K562 (cell line): ENCODE measurements around the gene USHBP1. TPM values are rescaled to one million over a fixed set of nuclear protein-coding genes. Genes with fewer than 3 reads are reported as not detected.
A peak's percentile ranks its signal among the peaks of the same experiment; 100 is the strongest.

ENCODE experiments used
- ADNP ChIP-seq: fragments of 200-800 bp; sonication (Bioruptor generic); IDR thresholded peaks from 2 replicates; pipeline ENCODE4 v1.6.1; 2016; ENCODE audit warnings: missing genetic modification characterization, missing compliant biosample characterization
- BCOR ChIP-seq: fragments of 450-650 bp; IDR thresholded peaks from 2 replicates; pipeline ENCODE4 v1.6.1; 2016
- CBX1 ChIP-seq: sonication (generic); IDR thresholded peaks from 2 replicates; pipeline ENCODE4 v1.6.1; 2016; ENCODE audit warnings: antibody characterized with exemption, low read depth, mild to moderate bottlenecking
- CBX3 ChIP-seq, 2 experiments: IDR thresholded peaks; 1 replicate in 1 of 2; 2 replicates in 1 of 2; pipeline ENCODE4 v1.6.1; 2012; ENCODE audit warnings: inconsistent platforms in 2 of 2, low read length in 2 of 2, borderline replicate concordance in 1 of 2, control low read depth in 1 of 2
- ESRRA ChIP-seq: fragments of 450-650 bp; IDR thresholded peaks from 2 replicates; pipeline ENCODE4 v1.6.1; 2014; ENCODE audit warnings: low read depth, mild to moderate bottlenecking, moderate library complexity, borderline replicate concordance
- RFX7 ChIP-seq: fragments of 250-450 bp; sonication (Bioruptor Pico); IDR thresholded peaks from 2 replicates; pipeline ENCODE4 v1.5.1; 2021; ENCODE audit warnings: mild to moderate bottlenecking
- RNF2 ChIP-seq: sonication (generic); IDR thresholded peaks from 2 replicates; pipeline ENCODE4 v1.6.1; 2016
- SPI1 ChIP-seq: IDR thresholded peaks from 2 replicates; pipeline ENCODE4 v1.6.1; 2011; ENCODE audit warnings: low read depth, low read length, control low read depth, borderline replicate concordance
- TCF3 ChIP-seq: sonication (generic); formaldehyde crosslinking; IDR thresholded peaks from 2 replicates; pipeline ENCODE4 v1.4.0; 2020; ENCODE audit warnings: mild to moderate bottlenecking, missing genetic modification reagents
- ZNF121 ChIP-seq: sonication (generic); formaldehyde crosslinking; conservative IDR thresholded peaks from 2 replicates; pipeline ENCODE4 v1.8.0; 2022; ENCODE audit warnings: missing genetic modification reagents
- polyA plus RNA-seq, 8 experiments: library from polyadenylated mRNA; depleted of rRNA in 4 of 8; stranded (reverse) in 5 of 8; unstranded in 3 of 8; fragments of >200 nt; fragmentation: Nextera tagmentation in 2 of 8; fragmentation: Illumina TruSeq in 1 of 8; extraction: Ambion mirVana in 2 of 8; extraction: Trizol in 1 of 8; gene quantifications; 2 replicates each; pipeline versions ENCODE4 v1.2.1 to v1.2.3, GENCODE V29; 2011 to 2014; ENCODE audit warnings: inconsistent platforms in 1 of 8, missing spikeins in 1 of 8
- total RNA-seq, 7 experiments: library from RNA; depleted of rRNA in 6 of 7; stranded (reverse); fragments of >200 nt in 6 of 7; fragmentation: Illumina TruSeq in 2 of 7; extraction: Trizol in 2 of 7; gene quantifications; 2 replicates each; pipeline versions ENCODE4 v1.2.1 to v1.2.3, GENCODE V29; 2011 to 2021; ENCODE audit warnings: low replicate concordance in 1 of 7
- TF ChIP-seq, protein P1 (sequence below), 2 experiments: fragments of 450-650 bp in 1 of 2; IDR thresholded peaks; 2 replicates each; pipeline ENCODE4 v1.6.1; 2011 to 2017; ENCODE audit warnings: low read depth in 2 of 2, antibody characterized with exemption in 1 of 2, borderline replicate concordance in 1 of 2, low read length in 1 of 2, mild to moderate bottlenecking in 1 of 2, mixed read lengths in 1 of 2; ENCODE audit not compliant: control insufficient read depth in 1 of 2
- TF ChIP-seq, protein P2 (sequence below): sonication (generic); formaldehyde crosslinking; IDR thresholded peaks from 2 replicates; pipeline ENCODE4 v1.8.0; 2022; ENCODE audit warnings: mild to moderate bottlenecking, low read depth, missing genetic modification reagents
- TF ChIP-seq, protein P3 (sequence below): fragments of 200-600 bp; sonication (generic); IDR thresholded peaks from one replicate; pipeline ENCODE4 v1.6.1; 2012; ENCODE audit warnings: mild to moderate bottlenecking, low read depth, low read length, inconsistent platforms

Gene USHBP1
- total and polyA plus RNA-seq, 9 of the 15 experiments (the other 6 are each of a cell fraction or from before 2014, with no cell fraction given) = 0.03 to 0.10 (median 0.05) TPM; not detected in 5

DNA sequence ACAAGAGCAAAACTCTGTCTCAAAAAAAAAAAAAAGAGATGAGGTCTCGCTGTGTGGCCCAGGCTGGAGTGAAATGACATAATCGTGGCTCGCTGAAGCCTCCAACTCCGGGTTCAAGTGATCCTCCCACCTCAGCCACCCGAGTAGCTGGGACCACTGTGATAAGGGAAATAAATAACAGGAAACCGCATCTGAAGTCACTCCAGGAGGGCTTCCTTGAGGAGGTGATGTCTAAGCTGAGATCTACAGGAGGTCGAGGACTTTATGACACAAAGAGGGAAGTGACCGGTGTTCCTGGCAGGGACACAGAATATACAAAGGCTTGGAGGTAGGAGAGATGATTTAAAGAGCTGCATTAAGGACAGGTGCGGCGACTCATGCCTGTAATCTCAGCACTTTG, 9.9 kb downstream of the USHBP1 start (continued):
- TF ChIP-seq, protein P1, sequence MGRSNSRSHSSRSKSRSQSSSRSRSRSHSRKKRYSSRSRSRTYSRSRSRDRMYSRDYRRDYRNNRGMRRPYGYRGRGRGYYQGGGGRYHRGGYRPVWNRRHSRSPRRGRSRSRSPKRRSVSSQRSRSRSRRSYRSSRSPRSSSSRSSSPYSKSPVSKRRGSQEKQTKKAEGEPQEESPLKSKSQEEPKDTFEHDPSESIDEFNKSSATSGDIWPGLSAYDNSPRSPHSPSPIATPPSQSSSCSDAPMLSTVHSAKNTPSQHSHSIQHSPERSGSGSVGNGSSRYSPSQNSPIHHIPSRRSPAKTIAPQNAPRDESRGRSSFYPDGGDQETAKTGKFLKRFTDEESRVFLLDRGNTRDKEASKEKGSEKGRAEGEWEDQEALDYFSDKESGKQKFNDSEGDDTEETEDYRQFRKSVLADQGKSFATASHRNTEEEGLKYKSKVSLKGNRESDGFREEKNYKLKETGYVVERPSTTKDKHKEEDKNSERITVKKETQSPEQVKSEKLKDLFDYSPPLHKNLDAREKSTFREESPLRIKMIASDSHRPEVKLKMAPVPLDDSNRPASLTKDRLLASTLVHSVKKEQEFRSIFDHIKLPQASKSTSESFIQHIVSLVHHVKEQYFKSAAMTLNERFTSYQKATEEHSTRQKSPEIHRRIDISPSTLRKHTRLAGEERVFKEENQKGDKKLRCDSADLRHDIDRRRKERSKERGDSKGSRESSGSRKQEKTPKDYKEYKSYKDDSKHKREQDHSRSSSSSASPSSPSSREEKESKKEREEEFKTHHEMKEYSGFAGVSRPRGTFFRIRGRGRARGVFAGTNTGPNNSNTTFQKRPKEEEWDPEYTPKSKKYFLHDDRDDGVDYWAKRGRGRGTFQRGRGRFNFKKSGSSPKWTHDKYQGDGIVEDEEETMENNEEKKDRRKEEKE (IDR thresholded peaks at IDR 0.05; ENCODE audit: borderline replicate concordance in 1 of 2, control insufficient read depth in 1 of 2, low read depth in 2 of 2, low read length in 1 of 2) = no peak
- TF ChIP-seq, protein P2, sequence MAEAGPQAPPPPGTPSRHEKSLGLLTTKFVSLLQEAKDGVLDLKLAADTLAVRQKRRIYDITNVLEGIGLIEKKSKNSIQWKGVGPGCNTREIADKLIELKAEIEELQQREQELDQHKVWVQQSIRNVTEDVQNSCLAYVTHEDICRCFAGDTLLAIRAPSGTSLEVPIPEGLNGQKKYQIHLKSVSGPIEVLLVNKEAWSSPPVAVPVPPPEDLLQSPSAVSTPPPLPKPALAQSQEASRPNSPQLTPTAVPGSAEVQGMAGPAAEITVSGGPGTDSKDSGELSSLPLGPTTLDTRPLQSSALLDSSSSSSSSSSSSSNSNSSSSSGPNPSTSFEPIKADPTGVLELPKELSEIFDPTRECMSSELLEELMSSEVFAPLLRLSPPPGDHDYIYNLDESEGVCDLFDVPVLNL (CRISPR knock-in tag) = no peak
- TF ChIP-seq SPI1 (peak; percentile 42; the same call in 1 of the 2 replicates), ADNP (tag) (peak; percentile 56; the same call in 1 of the 2 replicates), CBX3 (IDR thresholded peaks at IDR 0.05; ENCODE audit: borderline replicate concordance in 1 of 2, low read length in 2 of 2) (0 out of 3 replicates have a peak, but pooled peaks of 1 of the 2 experiments have one; percentile 27), ESRRA (peak; percentile 28; the same call in 1 of the 2 replicates), BCOR (peak; percentile 96), CBX1 (0 out of 2 replicates have a peak, but pooled peaks have one; percentile 48), RFX7 (CRISPR knock-in tag) (no peak), TCF3 (CRISPR knock-in tag) (0 out of 2 replicates have a peak, but pooled peaks have one; percentile 23), RNF2 (no peak), ZNF121 (CRISPR knock-in tag) (peak; percentile 46)
- TF ChIP-seq, protein P3, sequence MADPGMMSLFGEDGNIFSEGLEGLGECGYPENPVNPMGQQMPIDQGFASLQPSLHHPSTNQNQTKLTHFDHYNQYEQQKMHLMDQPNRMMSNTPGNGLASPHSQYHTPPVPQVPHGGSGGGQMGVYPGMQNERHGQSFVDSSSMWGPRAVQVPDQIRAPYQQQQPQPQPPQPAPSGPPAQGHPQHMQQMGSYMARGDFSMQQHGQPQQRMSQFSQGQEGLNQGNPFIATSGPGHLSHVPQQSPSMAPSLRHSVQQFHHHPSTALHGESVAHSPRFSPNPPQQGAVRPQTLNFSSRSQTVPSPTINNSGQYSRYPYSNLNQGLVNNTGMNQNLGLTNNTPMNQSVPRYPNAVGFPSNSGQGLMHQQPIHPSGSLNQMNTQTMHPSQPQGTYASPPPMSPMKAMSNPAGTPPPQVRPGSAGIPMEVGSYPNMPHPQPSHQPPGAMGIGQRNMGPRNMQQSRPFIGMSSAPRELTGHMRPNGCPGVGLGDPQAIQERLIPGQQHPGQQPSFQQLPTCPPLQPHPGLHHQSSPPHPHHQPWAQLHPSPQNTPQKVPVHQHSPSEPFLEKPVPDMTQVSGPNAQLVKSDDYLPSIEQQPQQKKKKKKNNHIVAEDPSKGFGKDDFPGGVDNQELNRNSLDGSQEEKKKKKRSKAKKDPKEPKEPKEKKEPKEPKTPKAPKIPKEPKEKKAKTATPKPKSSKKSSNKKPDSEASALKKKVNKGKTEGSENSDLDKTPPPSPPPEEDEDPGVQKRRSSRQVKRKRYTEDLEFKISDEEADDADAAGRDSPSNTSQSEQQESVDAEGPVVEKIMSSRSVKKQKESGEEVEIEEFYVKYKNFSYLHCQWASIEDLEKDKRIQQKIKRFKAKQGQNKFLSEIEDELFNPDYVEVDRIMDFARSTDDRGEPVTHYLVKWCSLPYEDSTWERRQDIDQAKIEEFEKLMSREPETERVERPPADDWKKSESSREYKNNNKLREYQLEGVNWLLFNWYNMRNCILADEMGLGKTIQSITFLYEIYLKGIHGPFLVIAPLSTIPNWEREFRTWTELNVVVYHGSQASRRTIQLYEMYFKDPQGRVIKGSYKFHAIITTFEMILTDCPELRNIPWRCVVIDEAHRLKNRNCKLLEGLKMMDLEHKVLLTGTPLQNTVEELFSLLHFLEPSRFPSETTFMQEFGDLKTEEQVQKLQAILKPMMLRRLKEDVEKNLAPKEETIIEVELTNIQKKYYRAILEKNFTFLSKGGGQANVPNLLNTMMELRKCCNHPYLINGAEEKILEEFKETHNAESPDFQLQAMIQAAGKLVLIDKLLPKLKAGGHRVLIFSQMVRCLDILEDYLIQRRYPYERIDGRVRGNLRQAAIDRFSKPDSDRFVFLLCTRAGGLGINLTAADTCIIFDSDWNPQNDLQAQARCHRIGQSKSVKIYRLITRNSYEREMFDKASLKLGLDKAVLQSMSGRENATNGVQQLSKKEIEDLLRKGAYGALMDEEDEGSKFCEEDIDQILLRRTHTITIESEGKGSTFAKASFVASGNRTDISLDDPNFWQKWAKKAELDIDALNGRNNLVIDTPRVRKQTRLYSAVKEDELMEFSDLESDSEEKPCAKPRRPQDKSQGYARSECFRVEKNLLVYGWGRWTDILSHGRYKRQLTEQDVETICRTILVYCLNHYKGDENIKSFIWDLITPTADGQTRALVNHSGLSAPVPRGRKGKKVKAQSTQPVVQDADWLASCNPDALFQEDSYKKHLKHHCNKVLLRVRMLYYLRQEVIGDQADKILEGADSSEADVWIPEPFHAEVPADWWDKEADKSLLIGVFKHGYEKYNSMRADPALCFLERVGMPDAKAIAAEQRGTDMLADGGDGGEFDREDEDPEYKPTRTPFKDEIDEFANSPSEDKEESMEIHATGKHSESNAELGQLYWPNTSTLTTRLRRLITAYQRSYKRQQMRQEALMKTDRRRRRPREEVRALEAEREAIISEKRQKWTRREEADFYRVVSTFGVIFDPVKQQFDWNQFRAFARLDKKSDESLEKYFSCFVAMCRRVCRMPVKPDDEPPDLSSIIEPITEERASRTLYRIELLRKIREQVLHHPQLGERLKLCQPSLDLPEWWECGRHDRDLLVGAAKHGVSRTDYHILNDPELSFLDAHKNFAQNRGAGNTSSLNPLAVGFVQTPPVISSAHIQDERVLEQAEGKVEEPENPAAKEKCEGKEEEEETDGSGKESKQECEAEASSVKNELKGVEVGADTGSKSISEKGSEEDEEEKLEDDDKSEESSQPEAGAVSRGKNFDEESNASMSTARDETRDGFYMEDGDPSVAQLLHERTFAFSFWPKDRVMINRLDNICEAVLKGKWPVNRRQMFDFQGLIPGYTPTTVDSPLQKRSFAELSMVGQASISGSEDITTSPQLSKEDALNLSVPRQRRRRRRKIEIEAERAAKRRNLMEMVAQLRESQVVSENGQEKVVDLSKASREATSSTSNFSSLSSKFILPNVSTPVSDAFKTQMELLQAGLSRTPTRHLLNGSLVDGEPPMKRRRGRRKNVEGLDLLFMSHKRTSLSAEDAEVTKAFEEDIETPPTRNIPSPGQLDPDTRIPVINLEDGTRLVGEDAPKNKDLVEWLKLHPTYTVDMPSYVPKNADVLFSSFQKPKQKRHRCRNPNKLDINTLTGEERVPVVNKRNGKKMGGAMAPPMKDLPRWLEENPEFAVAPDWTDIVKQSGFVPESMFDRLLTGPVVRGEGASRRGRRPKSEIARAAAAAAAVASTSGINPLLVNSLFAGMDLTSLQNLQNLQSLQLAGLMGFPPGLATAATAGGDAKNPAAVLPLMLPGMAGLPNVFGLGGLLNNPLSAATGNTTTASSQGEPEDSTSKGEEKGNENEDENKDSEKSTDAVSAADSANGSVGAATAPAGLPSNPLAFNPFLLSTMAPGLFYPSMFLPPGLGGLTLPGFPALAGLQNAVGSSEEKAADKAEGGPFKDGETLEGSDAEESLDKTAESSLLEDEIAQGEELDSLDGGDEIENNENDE = no peak
